ENCODE results near the gene HMOX2.

Gene HMOX2

GRCh38 chr16:4514606-4515005 is 38.4 kb downstream of the HMOX2 start:
- H3K36me3 ChIP-seq (ENCODE audit: insufficient read depth, low read length), result peaks cover 31% of the 10 kb centered on the region
- DNase-seq (no peak), ATAC-seq (ENCODE audit: insufficient read depth, low read depth) (no peak)
- H3K4me1 ChIP-seq (ENCODE audit: insufficient read depth, low read length), result peaks cover 6% of the 10 kb centered on the region
- no peaks in the 10 kb centered on the region for H3K27me3 ChIP-seq (ENCODE audit: insufficient read depth, low read length, poor library complexity)
- H3K4me3 ChIP-seq (ENCODE audit: low read depth in 1 of 2, low read length in 2 of 2), result no peak overlapping the region
- 0 out of 2 replicates have a peak, but pooled peaks cover 5% of the 10 kb centered on the region for H4K20me1 ChIP-seq (ENCODE audit: insufficient read depth, low read length)
- no peak overlapping the region for H3K27ac ChIP-seq (ENCODE audit: low read length)
- H3K9me3 ChIP-seq (ENCODE audit: insufficient read depth, low read length, severe bottlenecking), result no peaks in the 10 kb centered on the region
- no peak overlapping the region for H2AFZ ChIP-seq (ENCODE audit: low read depth, low read length)
- no peaks in the 10 kb centered on the region for H3K79me2 ChIP-seq (ENCODE audit: insufficient read depth, low read length)
- TF ChIP-seq CTCF (IDR thresholded peaks at IDR 0.05; ENCODE audit: borderline replicate concordance, extremely low read depth, low read length, poor library complexity, severe bottlenecking) (no peak), EZH2 (IDR thresholded peaks at IDR 0.05; ENCODE audit: borderline replicate concordance, low read depth, low read length, severe bottlenecking) (no peak)
- no peak overlapping the region for H3K4me2 ChIP-seq (ENCODE audit: insufficient read depth, low read length)
- H3K9ac ChIP-seq (ENCODE audit: low read depth, low read length), result no peak overlapping the region

GRCh38 chr16:4515611-4516233 is 39.5 kb downstream of the HMOX2 start:
- no peaks in the 10 kb centered on the region for H3K9me3 ChIP-seq (ENCODE audit: insufficient read depth, low read length, severe bottlenecking)
- H3K4me1 ChIP-seq (ENCODE audit: insufficient read depth, low read length), result peaks cover 6% of the 10 kb centered on the region
- DNase-seq (no peak), ATAC-seq (ENCODE audit: insufficient read depth, low read depth) (no peak)
- H3K9ac ChIP-seq (ENCODE audit: low read depth, low read length), result no peak overlapping the region
- no peak overlapping the region for H3K4me3 ChIP-seq (ENCODE audit: low read depth in 1 of 2, low read length in 2 of 2)
- 0 out of 2 replicates have a peak, but pooled peaks cover 5% of the 10 kb centered on the region for H4K20me1 ChIP-seq (ENCODE audit: insufficient read depth, low read length)
- no peaks in the 10 kb centered on the region for H3K27me3 ChIP-seq (ENCODE audit: insufficient read depth, low read length, poor library complexity)
- H3K27ac ChIP-seq (ENCODE audit: low read length), result no peak overlapping the region
- H3K79me2 ChIP-seq (ENCODE audit: insufficient read depth, low read length), result no peaks in the 10 kb centered on the region
- peaks cover 23% of the 10 kb centered on the region for H3K36me3 ChIP-seq (ENCODE audit: insufficient read depth, low read length)
- H3K4me2 ChIP-seq (ENCODE audit: insufficient read depth, low read length), result no peak overlapping the region
- H2AFZ ChIP-seq (ENCODE audit: low read depth, low read length), result no peak overlapping the region
- no peak for TF ChIP-seq CTCF (IDR thresholded peaks at IDR 0.05; ENCODE audit: borderline replicate concordance, extremely low read depth, low read length, poor library complexity, severe bottlenecking)
- no peak for TF ChIP-seq EZH2 (IDR thresholded peaks at IDR 0.05; ENCODE audit: borderline replicate concordance, low read depth, low read length, severe bottlenecking)

GRCh38 chr16:4517812-4518680 is 41.8 kb downstream of the HMOX2 start:
- H4K20me1 ChIP-seq (ENCODE audit: insufficient read depth, low read length), result no peaks in the 10 kb centered on the region
- H3K79me2 ChIP-seq (ENCODE audit: insufficient read depth, low read length), result no peaks in the 10 kb centered on the region
- TF ChIP-seq EZH2 (IDR thresholded peaks at IDR 0.05; ENCODE audit: borderline replicate concordance, low read depth, low read length, severe bottlenecking), result no peak
- peak; percentile 51 for TF ChIP-seq CTCF (IDR thresholded peaks at IDR 0.05; ENCODE audit: borderline replicate concordance, extremely low read depth, low read length, poor library complexity, severe bottlenecking)
- DNase-seq (no peak), ATAC-seq (ENCODE audit: insufficient read depth, low read depth) (0 out of 3 replicates have a peak, but pooled peaks have one; percentile 29)
- no peak overlapping the region for H3K4me3 ChIP-seq (ENCODE audit: low read depth in 1 of 2, low read length in 2 of 2)
- no peaks in the 10 kb centered on the region for H3K9me3 ChIP-seq (ENCODE audit: insufficient read depth, low read length, severe bottlenecking)
- no peak overlapping the region for H3K27ac ChIP-seq (ENCODE audit: low read length)
- H3K36me3 ChIP-seq (ENCODE audit: insufficient read depth, low read length), result 0 out of 2 replicates have a peak, but pooled peaks cover 3% of the 10 kb centered on the region
- no peaks in the 10 kb centered on the region for H3K27me3 ChIP-seq (ENCODE audit: insufficient read depth, low read length, poor library complexity)
- no peak overlapping the region for H2AFZ ChIP-seq (ENCODE audit: low read depth, low read length)
- no peak overlapping the region for H3K9ac ChIP-seq (ENCODE audit: low read depth, low read length)
- no peak overlapping the region for H3K4me2 ChIP-seq (ENCODE audit: insufficient read depth, low read length)
- peaks cover 6% of the 10 kb centered on the region for H3K4me1 ChIP-seq (ENCODE audit: insufficient read depth, low read length)

Data from DND-41 (cell line).